MCF 10A (cell line): ENCODE data around the gene XIAP. TPM values are rescaled to one million over a fixed set of nuclear protein-coding genes. Genes with fewer than 3 reads are reported as not detected.

Source experiments
- BruUV-seq: library from RNA; stranded (reverse); fragments of 400-500 nt; replicated peaks from 2 replicates; lab custom pipeline; 2021; lab: Mats Ljungman, UMichigan
- CTCF ChIA-PET: fragments of 300-600 bp; sonication (Branson Sonifier 250); formaldehyde crosslinking; extraction: SDS; loops from one replicate; lab custom pipeline; 2021; ENCODE audit warnings: antibody characterized with exemption, inconsistent platforms; lab: Yijun Ruan, JAX
- POLR2A ChIA-PET: fragments of 300-600, 350-650 bp; sonication (Branson Sonifier 250); formaldehyde crosslinking; extraction: SDS; loops from one replicate; lab custom pipeline; 2020; ENCODE audit warnings: antibody characterized with exemption, inconsistent platforms; lab: Yijun Ruan, JAX
- DNase-seq: peaks from one replicate; pipeline ENCODE4 v3.0.0-alpha.2; 2018; ENCODE audit not compliant: unreplicated experiment
- H3K27ac Mint-ChIP-seq: one replicate; pipeline ENCODE4 v1.8.0; 2022; ENCODE audit warnings: mild to moderate bottlenecking, low read depth, mixed read lengths; ENCODE audit not compliant: unreplicated experiment
- H3K27me3 Mint-ChIP-seq: one replicate; pipeline ENCODE4 v1.8.0; 2022; ENCODE audit warnings: mixed read lengths; ENCODE audit not compliant: insufficient read depth, unreplicated experiment
- H3K36me3 Mint-ChIP-seq: one replicate; pipeline ENCODE4 v1.8.0; 2022; ENCODE audit warnings: mild to moderate bottlenecking, moderate library complexity, mixed read lengths; ENCODE audit not compliant: insufficient read depth, unreplicated experiment
- H3K4me1 Mint-ChIP-seq: one replicate; pipeline ENCODE4 v1.8.0; 2022; ENCODE audit warnings: mixed read lengths; ENCODE audit not compliant: insufficient read depth, unreplicated experiment
- H3K4me3 Mint-ChIP-seq: one replicate; pipeline ENCODE4 v1.8.0; 2022; ENCODE audit warnings: mild to moderate bottlenecking, moderate library complexity, mixed read lengths; ENCODE audit not compliant: unreplicated experiment
- H3K9me3 Mint-ChIP-seq: one replicate; pipeline ENCODE4 v1.8.0; 2022; ENCODE audit warnings: mixed read lengths; ENCODE audit not compliant: unreplicated experiment
- intact Hi-C: fragments of 100-400 bp; cut with micrococcal nuclease; formaldehyde crosslinking; loops from 2 replicates; pipeline ENCODE4 v1.14.1; 2022
- total RNA-seq: library from RNA; stranded (reverse); gene quantifications from 2 replicates; pipeline ENCODE4 v1.2.3, GENCODE V29; 2022
- TF ChIP-seq, protein P1 (sequence below): fragments of 200-600 bp; IDR thresholded peaks from one replicate; pipeline ENCODE4 v1.8.0; 2022; ENCODE audit warnings: antibody characterized with exemption, mild to moderate bottlenecking; ENCODE audit not compliant: unreplicated experiment

The XIAP gene
- total RNA-seq, 1 experiment from 2014 or later = 62.9 TPM

DNA sequence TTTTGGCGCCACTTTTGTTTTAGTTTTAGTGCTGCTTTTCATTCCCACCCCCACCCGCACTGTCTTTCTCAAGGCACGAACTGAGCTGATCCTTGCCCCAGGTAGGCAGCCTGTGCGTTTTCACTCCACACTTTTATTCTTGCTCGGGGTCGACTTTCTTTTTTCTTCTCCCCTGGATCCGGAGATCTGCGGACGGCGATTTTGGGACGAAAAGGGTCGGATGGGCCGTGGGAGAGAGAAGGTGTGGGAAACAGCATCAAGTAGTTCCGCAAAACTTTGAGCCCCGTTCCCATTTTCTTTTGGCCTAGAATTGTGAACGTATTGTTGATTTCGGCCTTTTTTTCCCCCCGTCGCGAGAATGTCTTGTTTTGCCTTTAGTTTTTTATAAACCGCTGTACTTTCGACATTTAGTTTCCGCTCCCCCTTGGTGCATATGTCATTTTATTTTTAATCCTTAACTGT lies 102.2 kb downstream of the XIAP start:
- no peaks in the 10 kb centered on the region for H3K9me3 Mint-ChIP-seq
- H3K27ac Mint-ChIP-seq = peak overlapping the region; percentile 99
- TF ChIP-seq, protein P1, sequence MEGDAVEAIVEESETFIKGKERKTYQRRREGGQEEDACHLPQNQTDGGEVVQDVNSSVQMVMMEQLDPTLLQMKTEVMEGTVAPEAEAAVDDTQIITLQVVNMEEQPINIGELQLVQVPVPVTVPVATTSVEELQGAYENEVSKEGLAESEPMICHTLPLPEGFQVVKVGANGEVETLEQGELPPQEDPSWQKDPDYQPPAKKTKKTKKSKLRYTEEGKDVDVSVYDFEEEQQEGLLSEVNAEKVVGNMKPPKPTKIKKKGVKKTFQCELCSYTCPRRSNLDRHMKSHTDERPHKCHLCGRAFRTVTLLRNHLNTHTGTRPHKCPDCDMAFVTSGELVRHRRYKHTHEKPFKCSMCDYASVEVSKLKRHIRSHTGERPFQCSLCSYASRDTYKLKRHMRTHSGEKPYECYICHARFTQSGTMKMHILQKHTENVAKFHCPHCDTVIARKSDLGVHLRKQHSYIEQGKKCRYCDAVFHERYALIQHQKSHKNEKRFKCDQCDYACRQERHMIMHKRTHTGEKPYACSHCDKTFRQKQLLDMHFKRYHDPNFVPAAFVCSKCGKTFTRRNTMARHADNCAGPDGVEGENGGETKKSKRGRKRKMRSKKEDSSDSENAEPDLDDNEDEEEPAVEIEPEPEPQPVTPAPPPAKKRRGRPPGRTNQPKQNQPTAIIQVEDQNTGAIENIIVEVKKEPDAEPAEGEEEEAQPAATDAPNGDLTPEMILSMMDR = no peak
- ChIA-PET CTCF (interaction anchor here (0.6 kb wide), 1 partner anchor 100 kb away, joined by 3 read pairs; no protein-coding TSS in a partner anchor), POLR2A (interaction anchor here (0.7 to 2.0 kb wide), 9 partner anchors 15 to 1242 kb away, joined by 3 to 10 read pairs (median 4); partner anchors contain the start of gene XIAP)
- H3K27me3 Mint-ChIP-seq = no peaks in the 10 kb centered on the region
- intact Hi-C loops = no loop called here
- peak overlapping the region; percentile 92 for H3K4me3 Mint-ChIP-seq
- DNase-seq = no peak
- peaks cover 7% of the 10 kb centered on the region for H3K36me3 Mint-ChIP-seq
- H3K4me1 Mint-ChIP-seq = no peaks in the 10 kb centered on the region
- TSS peak; percentile 33 for BruUV-seq

DNA sequence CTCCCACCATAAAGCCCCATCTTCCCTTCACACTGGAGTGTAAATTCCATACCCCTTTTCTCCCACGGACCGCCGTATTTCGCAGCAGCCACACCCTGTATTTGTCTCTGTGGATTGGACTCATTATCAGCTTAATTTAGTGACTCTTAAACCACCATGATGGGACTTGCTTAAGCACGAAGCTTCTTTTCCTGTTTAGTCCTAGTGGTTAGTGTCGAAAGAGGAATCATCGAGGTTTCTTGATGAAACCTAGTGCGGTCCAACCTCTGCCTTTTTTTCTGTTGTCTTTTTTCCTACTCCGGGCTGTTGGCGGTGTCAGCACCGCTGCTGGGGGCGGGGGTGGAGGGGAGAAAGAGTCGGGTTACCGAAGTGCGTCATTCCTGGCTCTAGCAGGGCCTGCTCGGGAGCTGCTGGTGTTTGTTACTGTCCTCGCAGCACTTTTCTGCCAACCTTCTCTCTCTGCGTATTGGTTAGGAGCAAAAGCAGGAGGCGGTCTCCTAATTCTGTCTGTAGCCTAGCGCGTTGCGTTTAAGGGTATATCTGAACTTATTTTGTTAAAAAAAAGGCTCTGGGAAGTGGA lies 103.0 kb downstream of the XIAP start:
- CTCF ChIA-PET = interaction anchor here (0.6 kb wide), 2 partner anchors 13 to 100 kb away, joined by 3 read pairs; no protein-coding TSS in a partner anchor
- POLR2A ChIA-PET = interaction anchor here (0.7 to 2.2 kb wide), 15 partner anchors 9 to 1242 kb away, joined by 3 to 10 read pairs (median 4); partner anchors contain the start of gene XIAP
- TF ChIP-seq, protein P1 = no peak
- peak; percentile 93 for DNase-seq
- H3K27ac Mint-ChIP-seq = peak overlapping the region; percentile 99
- H3K27me3 Mint-ChIP-seq = no peaks in the 10 kb centered on the region
- intact Hi-C loops = no loop called here
- BruUV-seq = no TSS peak
- H3K36me3 Mint-ChIP-seq = peaks cover 12% of the 10 kb centered on the region
- H3K4me1 Mint-ChIP-seq = no peaks in the 10 kb centered on the region
- H3K9me3 Mint-ChIP-seq = no peaks in the 10 kb centered on the region
- peak overlapping the region; percentile 92 for H3K4me3 Mint-ChIP-seq

Other genes with a start within 250 kb of the XIAP start
- gene THOC2, start 127.0 kb upstream of the XIAP start, total RNA-seq = 70.2 and 75.4 TPM in 2 replicates
- 71.5 and 80.7 TPM in 2 replicates for gene STAG2, start 101.7 kb downstream of the XIAP start, total RNA-seq